HG02798 (cell line): ENCODE results near the gene TNK1.
"Not testable (repeated sequence)": the region's sequence is repeated elsewhere in the genome, so short reads cannot be mapped to it uniquely, and the experiment has no call there.

ENCODE experiments used
- ATAC-seq: cut with Tn5 transposase; IDR thresholded peaks from one replicate; pipeline ENCODE4 v1.9.1; 2021; ENCODE audit warnings: mild to moderate bottlenecking; ENCODE audit not compliant: unreplicated experiment, poor library complexity

TNK1 gene

GRCh38 chr17:7380855-7381683 is at the start of gene TNK1:
Gene TNK1 (plus strand): TSS chr17:7381089. CDS start chr17:7382927, 1,838 bp downstream.
- no peak for ATAC-seq

GRCh38 chr17:7332111-7332510 is 48.8 kb upstream of the TNK1 start:
- ATAC-seq: no peak

GRCh38 chr17:7332600-7333069 is 48.3 kb upstream of the TNK1 start:
- ATAC-seq: not testable (repeated sequence)

- no peak for ATAC-seq
Measured at GRCh38 chr17:7334938-7335538, 45.9 kb upstream of the TNK1 start.

GRCh38 chr17:7335765-7336164 is 45.1 kb upstream of the TNK1 start:
- not testable (repeated sequence) for ATAC-seq

GRCh38 chr17:7336240-7337175 is 44.4 kb upstream of the TNK1 start, which contains the start of gene ACAP1:
Gene ACAP1 (plus strand): TSS chr17:7336529. CDS start chr17:7336735, 206 bp downstream.
- ATAC-seq: peak; percentile 68

- not testable (repeated sequence) for ATAC-seq
Measured at GRCh38 chr17:7337600-7337999, 43.3 kb upstream of the TNK1 start.

- no peak for ATAC-seq
Measured at GRCh38 chr17:7340179-7340578, 40.7 kb upstream of the TNK1 start.

- ATAC-seq: no peak
Measured at GRCh38 chr17:7341842-7342241, 39.0 kb upstream of the TNK1 start.

GRCh38 chr17:7343250-7343649 is 37.6 kb upstream of the TNK1 start:
- no peak for ATAC-seq

- ATAC-seq: no peak
Measured at GRCh38 chr17:7346761-7347614, 33.9 kb upstream of the TNK1 start.

- ATAC-seq: no peak
Measured at GRCh38 chr17:7347630-7348477, 33.0 kb upstream of the TNK1 start.

GRCh38 chr17:7348478-7349242 is 32.2 kb upstream of the TNK1 start:
- no peak for ATAC-seq

- peak; percentile 70 for ATAC-seq
Measured at GRCh38 chr17:7351665-7352502, 29.0 kb upstream of the TNK1 start, which contains the start of gene KCTD11. Gene KCTD11 (plus strand): TSS chr17:7352162.

GRCh38 chr17:7352503-7352889 is 28.4 kb upstream of the TNK1 start:
- ATAC-seq: no peak

- no peak for ATAC-seq
Measured at GRCh38 chr17:7352910-7353635, 27.8 kb upstream of the TNK1 start.
